Activated T-cell treated with anti-CD3 and anti-CD28 coated beads for 1 hour (primary cell): ENCODE data around the gene OR2A2.
"Not testable (repeated sequence)": the region's sequence is repeated elsewhere in the genome, so short reads cannot be mapped to it uniquely, and the experiment has no call there.

Source experiments
- DNase-seq: peaks from one replicate; pipeline ENCODE4 v3.0.0-alpha.2; 2020; ENCODE audit warnings: low read depth

OR2A2 gene, protein sequence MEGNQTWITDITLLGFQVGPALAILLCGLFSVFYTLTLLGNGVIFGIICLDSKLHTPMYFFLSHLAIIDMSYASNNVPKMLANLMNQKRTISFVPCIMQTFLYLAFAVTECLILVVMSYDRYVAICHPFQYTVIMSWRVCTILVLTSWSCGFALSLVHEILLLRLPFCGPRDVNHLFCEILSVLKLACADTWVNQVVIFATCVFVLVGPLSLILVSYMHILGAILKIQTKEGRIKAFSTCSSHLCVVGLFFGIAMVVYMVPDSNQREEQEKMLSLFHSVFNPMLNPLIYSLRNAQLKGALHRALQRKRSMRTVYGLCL

DNA sequence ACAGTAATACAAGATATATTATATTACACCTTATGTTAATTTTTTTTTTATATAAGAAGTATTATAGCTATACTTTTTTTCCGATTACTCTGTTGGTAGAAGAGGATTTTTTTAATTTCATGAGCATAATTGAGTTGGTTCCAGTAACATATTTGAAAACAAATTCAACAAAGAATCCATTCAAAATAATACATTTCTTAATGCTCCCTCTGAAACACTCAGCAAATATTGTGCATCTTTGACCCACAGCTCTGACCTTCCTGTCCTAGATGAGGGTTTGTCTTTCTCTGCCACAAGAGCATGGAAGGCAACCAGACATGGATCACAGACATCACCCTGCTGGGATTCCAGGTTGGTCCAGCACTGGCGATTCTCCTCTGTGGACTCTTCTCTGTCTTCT lies at the start of gene OR2A2:
TSS of gene OR2A2 (plus strand) at position 301 of the 400 bp plus-strand sequence. CDS start at position 301, 0 bp downstream.
- no peak for DNase-seq

DNA sequence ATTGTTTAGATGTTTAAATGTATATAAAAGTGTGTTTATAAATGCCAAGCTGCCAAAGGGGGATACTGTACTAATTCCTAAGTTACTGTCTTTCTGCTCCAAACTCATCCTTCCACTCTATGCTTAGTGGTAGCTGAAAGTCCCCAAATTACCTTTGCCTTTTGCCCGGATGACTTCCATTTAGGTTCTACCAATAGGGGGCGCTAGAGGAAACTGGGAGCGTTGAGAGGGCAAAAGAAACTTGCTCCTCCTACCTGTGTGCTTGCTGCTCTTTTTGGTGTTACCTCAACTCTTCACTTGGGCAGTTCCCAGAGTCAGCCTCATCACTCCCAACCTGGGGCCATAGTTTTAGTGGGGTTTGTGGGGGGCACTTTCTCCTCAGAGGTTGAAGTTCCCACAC lies 45.7 kb upstream of the OR2A2 start:
- DNase-seq = no peak

DNA sequence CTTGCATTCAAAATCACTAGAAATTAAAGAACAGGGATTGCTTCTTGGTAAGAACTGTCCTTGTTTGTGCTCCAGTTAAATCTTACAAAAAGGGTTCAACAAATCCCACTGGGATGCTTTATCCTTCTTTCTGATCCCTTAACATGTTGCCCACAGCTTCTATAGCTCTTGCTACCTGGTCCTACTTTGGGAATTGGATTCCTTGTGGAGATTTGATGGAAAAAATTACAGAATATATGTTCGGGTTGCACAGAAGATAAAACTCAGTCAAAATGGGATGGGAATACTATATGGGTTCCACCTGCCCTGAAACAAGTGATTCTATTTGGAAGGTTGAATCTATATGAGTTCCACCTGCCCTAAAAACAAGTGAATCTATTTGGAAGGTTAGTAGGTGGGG lies 39.9 kb upstream of the OR2A2 start, which contains the start of gene OR2A25:
TSS of gene OR2A25 (plus strand) at position 301 of the 400 bp plus-strand sequence. CDS start 4,409 bp downstream, outside the sequence.
- DNase-seq = no peak

DNA sequence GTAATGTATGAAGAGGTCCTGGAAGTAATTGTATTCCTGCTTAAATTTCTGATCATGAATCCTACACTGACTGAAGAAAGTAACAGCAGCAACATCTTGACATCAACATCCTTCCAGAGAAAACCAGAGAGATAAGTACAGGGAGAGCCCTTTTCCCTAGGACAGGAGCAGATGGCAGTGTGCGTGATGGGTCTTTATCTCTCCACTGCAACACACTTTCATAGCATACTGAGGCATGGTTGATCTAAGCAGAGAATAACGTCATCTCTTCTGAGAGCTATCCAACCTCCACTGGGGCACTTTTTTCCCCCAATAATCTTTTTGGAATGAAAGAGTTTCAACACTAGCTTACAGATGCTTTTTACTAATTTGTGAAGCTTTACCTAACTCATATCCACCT lies 39.4 kb upstream of the OR2A2 start:
- DNase-seq = no peak

DNA sequence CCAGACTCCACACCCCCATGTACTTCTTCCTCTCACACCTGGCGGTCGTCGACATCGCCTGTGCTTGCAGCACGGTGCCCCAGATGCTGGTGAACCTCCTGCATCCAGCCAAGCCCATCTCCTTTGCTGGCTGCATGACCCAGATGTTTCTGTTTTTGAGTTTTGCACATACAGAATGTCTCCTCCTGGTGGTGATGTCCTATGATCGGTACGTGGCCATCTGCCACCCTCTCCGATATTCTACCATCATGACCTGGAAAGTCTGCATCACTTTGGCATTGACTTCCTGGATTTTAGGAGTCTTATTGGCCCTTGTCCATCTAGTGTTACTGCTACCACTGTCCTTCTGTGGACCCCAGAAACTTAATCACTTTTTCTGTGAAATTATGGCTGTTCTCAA lies 35.0 kb upstream of the OR2A2 start:
- no peak for DNase-seq

DNA sequence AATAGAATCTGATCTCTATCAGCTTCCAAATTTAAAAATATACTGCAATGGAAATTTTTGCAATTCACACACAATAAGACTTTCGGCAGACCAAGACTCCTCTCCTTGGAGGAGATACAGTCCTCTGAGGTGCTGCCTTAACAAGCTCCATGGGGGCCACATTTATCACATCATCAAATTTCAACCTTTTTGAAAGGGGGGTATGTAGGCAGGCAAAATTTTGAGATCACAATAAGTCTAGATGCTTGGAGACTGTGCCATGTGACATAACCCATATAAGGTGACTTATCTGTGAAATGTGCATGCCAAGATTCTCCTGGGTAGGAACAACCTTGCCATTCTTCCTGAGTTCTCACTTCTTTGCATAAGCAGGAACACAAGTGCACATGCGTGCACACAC lies 23.4 kb upstream of the OR2A2 start, which contains the start of gene OR2A12:
TSS of gene OR2A12 (plus strand) at position 301 of the 400 bp plus-strand sequence. CDS start 8,830 bp downstream, outside the sequence.
- no peak for DNase-seq

DNA sequence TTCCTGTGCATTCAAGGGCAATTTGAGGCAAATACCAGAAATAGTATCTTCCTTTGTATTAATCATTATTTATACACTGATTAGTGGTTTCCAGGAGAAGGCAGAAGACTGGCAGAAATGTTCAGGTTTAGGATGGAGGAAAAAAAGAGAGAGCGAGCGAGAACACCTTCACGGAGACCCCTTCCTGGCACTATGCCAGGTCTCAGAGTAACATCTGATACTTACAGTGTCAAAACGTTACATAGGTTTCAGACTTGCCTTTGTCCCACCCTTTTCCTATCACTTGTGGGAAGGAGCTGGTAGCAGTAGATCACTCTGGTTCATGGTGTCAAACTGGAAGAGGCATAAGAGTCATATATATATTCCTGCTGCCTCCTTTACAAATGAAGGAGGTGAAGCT lies 22.7 kb upstream of the OR2A2 start:
- DNase-seq = no peak

DNA sequence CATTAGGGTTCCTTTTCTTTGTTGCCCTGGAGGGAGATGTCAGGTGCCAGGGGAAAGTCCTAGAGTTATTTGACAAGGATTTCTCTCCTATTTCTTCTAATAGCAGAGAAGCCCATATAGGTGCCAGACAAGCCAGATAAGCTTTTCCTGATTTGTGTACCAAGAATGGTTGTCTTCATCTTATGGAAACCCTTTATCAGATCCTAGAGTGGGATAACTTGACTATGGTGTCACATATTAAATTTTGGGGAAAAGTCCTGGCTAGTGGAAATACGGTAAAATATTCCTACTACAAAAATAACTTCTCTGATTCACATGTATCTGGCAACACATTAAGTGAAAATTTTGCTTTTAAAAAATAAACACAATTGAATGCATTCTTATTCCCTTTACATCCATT lies 22.2 kb upstream of the OR2A2 start:
- no peak for DNase-seq

DNA sequence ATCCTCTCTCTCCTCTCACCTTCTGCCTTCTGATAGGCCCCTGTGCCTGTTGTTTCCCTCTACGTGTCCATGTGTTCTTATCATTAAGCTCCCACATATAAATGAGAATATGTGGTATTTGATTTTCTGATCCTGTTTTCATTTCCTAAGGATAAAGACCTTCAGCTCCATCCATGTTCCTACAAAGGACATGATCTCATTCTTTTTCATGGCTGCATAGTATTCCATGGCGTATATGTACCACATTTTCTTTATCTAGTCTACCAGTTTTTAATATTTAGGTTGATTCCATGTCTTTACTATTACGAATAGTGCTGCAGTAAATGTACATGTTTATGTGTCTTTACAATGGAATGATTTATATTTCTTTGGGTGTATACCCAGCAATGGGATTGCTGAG lies 18.7 kb upstream of the OR2A2 start:
- no peak for DNase-seq

DNA sequence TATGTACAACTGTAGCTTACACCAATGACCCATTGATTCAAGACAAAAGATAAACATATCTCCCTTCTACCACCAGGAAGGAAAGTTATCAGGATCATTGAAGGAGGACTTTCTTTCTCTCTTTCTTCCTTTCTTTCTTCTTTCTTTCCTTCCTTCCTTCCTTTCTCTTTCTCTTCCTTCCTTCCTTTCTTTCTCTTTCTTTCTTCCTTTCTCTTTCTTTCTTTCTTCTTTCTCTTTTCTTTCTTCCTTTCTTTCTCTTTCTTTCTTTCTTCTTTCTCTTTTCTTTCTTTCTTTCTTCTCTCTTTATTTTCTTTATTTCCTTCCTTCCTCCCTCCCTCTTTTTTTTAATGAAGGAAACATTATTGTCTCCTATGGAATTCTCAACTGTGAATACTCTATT lies 10.6 kb upstream of the OR2A2 start:
- no peak for DNase-seq

DNA sequence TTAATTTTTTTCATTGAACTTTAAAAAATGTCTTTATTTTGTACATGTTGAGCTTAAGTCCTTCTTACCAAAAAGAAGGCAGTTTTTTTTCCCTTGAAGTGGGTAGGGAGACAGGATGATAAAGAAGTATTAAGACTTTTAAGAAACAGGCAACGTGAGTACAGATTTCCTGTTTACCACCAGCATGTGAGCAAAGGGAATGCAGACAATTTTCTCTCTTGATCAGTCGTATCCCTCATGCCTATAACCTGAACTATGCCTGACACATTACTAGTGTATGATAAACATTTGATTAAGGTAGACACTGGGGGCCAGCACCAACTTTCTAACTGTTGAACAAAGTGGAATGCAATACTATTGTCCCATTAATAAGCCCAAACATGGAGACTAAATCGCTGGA lies 8.8 kb upstream of the OR2A2 start:
- no peak for DNase-seq

DNA sequence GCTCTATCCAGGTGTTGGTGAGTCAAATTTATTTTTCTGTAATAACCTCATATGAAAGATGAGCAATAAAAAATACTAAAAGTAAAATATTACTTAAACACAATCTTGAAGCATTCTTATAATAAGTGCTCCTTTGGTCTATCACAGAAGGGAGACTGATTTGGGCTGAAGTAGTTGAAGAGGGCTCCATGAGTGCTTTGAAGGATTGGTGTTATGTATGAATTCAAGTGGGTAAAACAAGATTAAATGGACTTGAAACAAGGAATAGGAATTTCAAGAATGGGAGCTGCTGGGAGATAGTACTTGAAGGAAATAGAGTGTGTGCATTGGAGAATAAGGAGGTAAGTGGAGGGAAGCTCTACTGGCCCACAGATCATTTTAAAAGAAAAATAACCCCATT lies 7.3 kb upstream of the OR2A2 start:
- no peak for DNase-seq

DNA sequence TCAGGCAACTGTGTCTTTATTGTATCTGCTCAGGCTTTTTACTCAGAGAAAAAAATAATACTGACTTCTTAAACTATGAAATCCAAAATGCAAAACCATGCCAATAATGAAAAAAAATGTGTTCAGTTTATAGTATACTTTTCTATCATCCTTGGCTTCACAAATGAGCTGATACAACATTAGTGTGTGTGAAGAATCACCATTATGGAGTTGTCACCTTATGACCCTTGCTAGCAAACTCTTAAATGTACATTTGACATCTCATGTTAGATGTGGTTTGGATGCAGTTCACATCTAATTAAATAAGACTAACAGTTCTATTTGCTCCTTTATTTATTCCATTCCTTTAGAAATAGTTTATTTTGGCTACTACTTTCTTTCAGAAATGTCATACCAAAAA lies 4.2 kb upstream of the OR2A2 start:
- DNase-seq = no peak

DNA sequence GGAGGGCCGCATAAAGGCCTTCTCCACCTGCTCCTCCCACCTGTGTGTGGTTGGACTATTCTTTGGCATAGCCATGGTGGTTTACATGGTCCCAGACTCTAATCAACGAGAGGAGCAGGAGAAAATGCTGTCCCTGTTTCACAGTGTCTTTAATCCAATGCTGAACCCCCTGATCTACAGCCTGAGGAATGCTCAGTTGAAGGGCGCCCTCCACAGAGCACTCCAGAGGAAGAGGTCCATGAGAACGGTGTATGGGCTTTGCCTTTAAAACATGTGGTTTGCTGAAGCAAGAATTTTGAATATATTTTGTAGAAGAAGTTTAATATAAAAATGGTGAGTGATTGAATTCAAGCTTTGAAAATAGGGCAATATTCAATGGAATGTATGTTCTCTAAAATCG lies 889 bp downstream of the OR2A2 start:
- no peak for DNase-seq

DNA sequence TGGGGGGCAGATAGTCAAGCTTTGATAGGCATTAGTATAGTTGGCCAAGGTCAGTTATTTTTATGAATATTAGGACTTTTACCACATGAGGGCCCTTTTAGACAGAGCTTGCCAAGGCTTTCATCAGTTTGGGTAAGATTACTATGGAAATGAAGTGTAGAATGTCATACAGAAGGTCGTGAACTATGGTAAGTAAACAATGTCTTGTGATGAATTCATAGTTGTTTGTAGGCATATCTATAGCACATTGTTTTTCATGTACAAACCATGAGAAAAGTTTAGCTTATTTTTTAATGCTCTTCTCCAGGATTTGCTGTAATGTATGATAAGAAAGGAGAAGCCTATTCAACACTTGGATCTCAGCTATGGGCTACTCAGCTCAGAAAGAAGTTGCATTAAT lies 4.3 kb downstream of the OR2A2 start:
- no peak for DNase-seq

DNA sequence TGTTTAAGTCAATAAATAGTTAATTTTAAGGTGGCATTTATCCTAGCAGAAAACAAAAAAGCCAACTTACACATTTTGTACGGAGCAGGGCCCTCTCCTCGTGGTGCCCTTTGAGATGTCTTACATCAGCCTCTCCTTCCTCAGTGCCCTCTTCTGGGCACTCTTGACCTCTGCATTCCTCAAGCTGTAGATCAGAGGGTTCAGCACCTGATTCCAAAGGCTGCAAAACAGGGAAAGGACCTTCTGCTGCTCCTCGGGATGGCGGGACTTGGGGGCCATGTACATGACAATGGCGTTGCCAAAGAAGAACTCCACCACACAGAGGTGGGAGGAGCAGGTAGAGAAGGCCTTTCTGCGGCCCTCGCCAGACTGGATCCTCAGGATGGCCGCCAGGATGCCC lies 9.0 kb downstream of the OR2A2 start:
- DNase-seq = no peak

DNA sequence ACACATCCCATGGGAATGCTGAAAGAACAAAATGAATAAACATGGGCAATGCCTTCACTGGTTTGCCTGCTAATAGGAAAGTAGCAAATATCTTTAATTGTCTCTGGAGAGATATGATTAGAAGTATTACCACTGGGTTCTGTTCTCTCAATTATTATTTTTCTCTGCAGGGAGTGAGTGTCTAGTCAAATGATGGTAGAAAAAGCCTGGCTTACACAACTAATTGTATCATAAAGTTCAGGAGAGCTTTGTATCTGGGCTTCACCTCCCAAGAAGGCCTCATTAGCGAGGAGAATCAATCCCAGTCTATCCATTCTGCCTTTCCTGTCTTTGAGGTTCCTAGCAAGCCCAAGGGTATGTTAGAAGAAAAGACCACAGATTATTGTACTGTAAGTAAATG lies 13.5 kb downstream of the OR2A2 start, which contains the start of gene OR2A14:
TSS of gene OR2A14 (plus strand) at position 301 of the 400 bp plus-strand sequence. CDS start 5,937 bp downstream, outside the sequence.
- DNase-seq = no peak

DNA sequence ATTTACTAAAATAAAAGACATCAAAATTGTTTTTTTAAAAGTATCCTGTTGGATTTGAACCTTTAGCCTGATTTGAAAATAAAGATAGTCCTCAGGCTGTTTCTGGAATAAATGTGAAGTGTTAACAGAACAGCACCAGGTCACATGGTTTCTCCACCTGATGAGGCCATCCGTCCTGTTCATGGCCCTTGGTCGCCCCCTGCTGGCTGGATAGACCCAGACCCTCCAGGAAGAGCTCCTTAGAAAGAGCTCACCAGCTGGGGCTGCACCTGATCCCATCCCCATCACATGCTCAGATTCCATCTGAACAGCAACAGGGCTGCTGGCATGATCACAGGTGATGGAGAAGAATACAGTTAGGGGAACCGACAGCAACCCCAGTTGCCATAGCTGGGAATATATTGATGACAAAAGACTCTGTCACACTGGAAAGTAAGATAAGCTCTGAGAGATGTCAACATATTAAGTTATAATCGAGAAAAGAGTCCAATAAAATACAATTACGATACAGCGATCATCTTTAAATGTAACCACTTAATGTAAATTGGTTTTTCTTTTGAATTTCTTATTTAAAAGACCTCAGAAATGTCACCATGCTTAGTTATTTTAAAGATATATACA lies 18.4 kb downstream of the OR2A2 start:
- peak; percentile 94 for DNase-seq

DNA sequence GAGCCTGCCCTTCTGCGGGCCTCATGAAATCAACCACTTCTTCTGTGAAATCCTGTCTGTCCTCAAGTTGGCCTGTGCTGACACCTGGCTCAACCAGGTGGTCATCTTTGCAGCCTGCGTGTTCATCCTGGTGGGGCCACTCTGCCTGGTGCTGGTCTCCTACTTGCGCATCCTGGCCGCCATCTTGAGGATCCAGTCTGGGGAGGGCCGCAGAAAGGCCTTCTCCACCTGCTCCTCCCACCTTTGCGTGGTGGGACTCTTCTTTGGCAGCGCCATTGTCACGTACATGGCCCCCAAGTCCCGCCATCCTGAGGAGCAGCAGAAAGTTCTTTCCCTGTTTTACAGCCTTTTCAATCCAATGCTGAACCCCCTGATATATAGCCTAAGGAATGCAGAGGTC lies 20.2 kb downstream of the OR2A2 start:
- DNase-seq = not testable (repeated sequence)

DNA sequence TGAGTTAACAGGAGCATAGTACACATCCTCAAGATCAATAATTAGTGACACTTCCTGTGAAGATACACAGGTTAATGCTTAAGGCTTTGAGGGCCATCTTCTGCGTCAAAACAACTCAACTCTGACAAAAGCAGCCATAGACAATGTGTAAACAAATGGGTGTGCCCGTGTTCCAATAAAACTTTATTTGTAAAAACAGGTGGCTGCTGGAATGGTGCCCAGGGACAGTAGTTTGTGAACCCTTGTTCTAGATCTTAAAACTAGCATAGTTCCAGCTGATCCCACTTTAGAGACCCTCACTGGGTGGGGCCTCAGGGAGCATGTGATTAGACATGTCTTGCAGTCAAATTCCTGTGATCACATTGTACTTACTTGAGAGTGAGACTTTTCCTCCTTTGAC lies 21.3 kb downstream of the OR2A2 start:
- DNase-seq = no peak

DNA sequence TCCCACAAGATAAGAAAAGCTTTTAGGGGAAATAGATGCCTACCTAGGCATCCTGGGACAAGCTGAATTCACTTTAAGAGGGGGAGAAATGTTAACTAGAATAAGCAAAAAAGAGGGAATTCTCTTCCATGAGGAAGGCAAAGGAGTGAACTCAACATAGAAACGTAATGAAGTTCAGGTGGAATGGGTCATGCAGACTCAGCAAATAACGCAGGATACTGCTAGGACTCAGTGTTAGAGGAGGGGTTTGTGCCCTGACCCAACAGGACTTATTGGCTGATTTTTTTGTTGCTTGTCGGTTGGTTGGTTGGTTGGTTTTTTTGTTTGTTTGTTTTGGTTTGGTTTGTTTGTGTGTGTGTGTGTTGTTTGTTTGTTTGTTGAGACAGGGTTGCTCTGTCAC lies 22.9 kb downstream of the OR2A2 start:
- no peak for DNase-seq

DNA sequence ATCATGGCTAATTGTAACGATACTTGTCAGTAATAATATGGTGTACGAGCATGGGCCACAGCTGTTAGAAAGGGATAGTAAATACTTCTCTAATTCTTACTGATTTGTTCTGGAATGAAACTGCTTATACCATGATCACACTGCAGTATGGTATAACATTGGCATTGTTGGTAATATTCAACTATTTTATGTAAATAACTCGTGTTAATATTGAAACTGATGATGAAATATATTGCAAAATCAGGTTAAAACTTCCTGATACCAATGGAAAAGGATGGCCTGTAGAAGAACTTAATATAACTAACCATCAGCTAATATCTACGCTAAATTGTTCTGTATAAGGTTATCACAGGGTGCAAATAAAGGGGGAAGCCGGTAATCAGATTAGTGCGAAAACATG lies 23.9 kb downstream of the OR2A2 start:
- DNase-seq = no peak

DNA sequence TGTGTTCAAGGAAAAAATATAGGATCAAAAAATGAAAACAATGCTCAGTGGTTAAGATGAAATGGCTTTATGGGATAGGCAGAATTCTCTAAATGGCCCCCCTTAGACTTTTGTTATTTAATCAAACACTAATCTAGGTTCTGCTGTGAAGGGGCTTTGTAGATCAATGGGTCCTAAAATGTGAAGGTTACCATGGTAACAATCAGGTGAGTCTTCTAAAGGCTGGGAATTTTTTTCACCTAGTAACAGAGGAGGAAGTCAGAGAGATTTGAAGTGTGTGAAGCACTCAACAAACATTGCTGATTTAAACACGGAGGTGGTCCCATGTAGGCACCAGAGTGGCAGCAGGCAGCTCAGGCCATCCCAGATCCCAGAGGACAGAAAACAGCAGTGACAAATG lies 24.7 kb downstream of the OR2A2 start:
- DNase-seq = no peak

DNA sequence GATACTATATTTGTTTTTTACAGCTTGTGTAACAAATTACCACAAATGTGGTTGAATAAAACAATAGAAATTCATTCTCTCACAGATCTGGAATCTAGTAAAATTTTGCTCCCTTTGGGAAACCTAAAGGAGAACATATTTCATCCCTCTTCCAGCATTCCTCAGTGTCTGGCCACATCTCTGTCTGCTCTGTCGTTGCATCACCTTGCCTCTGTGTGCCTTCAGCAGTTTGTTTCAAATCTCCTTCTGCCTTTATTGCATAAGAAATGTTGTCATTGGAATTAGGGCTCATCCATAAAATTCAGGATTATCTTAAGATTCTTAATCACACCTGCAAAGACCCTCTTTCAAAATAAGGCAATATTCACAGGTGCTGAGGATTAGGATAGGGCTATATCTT lies 28.1 kb downstream of the OR2A2 start:
- DNase-seq = no peak
